NOMO-1 treated with DMSO at 0.1 percent for 48 hours (cell line): ENCODE measurements around the gene ZNF407.
"Not testable (repeated sequence)": the region's sequence is repeated elsewhere in the genome, so short reads cannot be mapped to it uniquely, and the experiment has no call there.

Experiments
- DNase-seq: peaks from one replicate; lab custom pipeline; 2025; ENCODE audit not compliant: unreplicated experiment; lab: John Stamatoyannopoulos, UW

ZNF407 gene

DNA sequence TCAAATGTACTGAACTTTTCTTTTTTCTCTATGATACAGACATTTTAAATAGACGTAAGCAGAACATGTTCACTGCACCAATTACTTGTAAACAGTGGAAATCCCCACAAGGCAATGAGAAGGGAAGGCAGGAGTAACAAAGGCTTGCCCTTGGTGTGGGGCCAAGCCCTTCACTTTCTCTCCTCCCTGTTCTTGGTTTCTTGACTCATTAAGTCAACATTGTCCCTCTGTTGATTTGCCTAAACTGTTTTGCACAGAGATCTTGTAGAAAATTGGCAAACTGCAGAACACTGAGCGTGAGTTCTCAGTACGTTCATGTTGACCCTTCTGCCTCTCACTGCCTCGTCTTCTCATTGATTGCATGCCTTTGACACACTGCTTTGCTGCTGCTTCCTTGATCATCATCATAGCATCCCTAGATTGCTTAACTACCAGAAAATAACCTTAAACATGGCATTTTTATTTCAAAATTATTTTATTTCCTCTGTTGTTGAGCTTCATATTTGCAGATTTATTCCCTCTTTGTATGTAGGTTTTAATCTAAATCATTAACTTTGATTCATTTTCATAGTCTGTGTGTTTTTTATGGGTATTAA, 353.6 kb downstream of the ZNF407 start:
- DNase-seq: no peak

DNA sequence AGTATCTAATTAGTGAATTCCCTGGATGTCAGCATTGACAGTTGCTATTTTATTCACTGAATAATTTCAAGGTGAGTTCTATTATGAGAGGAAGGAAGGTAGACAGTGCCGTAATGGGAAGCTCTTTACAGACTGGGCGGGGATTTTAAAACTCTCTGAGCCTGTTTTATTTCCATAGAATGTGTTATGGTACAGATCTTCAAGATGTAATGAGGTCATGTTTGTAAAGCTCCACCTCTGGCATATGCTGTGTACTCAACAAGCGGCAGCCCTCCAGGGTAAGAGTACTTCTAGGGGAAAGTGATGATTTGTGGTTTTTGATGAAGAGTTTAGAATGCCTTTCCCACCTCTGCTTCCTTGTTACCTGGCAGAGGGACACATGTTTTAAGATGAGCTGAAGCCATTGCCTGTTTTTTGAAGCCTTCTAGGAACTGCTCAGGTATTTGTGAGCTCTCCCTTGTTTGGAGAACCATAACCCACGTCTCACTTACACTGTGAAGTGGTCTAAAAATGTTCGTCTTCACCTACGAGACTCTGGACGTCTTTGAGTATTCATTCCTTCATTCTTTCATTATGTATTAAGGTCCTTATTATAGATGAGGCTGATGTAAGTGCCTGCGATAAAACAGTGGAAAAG, 360.0 kb downstream of the ZNF407 start:
- DNase-seq: no peak

DNA sequence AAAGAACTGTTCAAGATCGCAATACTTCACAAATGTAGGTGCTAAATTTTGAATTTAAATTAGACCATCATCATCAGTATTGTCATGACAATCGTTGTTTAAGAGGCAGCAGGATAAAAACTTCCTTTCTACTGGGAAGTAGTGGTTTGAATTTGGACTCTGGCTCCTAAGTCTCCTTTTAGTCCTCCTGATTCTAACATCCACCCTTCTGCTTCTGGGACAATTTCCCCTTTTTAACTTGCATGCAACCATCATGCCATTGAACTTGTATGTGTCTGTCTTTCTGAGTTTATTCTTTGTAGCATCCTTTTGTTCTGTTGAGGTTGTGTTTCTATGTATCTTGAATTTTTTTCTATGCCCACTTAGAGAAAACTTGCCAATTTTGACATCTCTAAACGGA, 361.5 kb downstream of the ZNF407 start:
- DNase-seq: no peak

DNA sequence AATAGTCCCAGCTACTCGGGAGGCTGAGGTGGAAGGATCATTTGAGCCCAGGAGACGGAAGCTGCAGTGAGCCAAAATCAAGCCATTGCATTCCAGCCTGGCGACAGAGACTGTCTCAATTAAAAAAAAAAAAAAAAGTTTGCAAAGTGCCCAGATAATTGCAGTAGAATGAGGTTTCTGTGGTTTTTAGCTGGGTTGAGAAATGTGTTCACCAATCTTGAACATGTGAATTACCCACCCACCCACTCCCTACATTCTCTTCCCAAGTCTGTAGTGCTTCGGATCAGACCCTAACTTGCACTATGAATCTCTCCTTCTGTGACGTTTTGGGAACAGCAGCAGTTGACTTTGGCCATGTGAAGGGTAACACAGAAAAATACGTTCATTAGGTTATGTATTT, 363.9 kb downstream of the ZNF407 start:
- no peak for DNase-seq

GRCh38 chr18:74963820-74964446, 366.3 kb downstream of the ZNF407 start:
- DNase-seq: peak; percentile 48

DNA sequence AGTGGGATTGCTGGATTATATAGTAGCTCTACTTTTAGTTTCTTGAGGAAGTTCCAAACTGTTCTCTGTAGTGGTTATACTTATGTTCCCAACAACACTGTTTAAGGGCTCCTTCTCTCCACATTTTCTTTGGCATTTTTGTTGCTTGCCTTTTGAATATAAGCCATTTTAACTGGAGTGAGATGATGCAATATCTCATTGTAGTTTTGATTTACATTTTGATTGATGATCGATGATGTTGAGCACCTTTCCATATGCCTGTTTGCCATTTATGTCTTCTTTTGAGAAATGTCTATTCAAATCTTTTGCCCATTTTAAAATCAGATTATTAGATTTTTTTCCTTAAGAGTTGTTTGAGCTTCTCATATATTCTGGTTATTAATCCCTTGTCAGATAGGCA, 368.0 kb downstream of the ZNF407 start:
- no peak for DNase-seq

- DNase-seq: no peak
Measured at GRCh38 chr18:74967438-74967837, 369.8 kb downstream of the ZNF407 start.

DNA sequence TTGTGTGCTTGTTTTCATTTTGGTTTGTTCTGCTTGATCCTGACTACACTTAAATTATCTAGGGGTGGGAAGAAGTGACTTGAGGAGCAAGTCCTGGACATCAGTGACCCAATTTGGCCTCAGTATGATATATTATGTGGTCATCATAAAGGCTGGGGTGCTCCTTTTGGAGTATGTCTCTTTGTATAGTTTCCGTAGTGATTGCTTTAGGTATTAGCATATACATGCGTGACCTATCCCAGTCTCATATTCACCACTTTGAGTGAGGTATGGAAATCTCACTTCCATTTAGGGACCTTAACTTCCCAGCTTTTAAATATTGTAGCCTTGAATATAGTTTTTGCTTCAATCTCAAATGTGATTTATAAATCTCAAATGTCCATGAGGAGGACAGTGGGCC, 370.3 kb downstream of the ZNF407 start:
- no peak for DNase-seq

- not testable (repeated sequence) for DNase-seq
Measured at GRCh38 chr18:74971358-74971757, 373.7 kb downstream of the ZNF407 start.

GRCh38 chr18:74971776-74972175, 374.1 kb downstream of the ZNF407 start:
- DNase-seq: not testable (repeated sequence)

GRCh38 chr18:74972354-74972753, 374.7 kb downstream of the ZNF407 start:
- no peak for DNase-seq

DNA sequence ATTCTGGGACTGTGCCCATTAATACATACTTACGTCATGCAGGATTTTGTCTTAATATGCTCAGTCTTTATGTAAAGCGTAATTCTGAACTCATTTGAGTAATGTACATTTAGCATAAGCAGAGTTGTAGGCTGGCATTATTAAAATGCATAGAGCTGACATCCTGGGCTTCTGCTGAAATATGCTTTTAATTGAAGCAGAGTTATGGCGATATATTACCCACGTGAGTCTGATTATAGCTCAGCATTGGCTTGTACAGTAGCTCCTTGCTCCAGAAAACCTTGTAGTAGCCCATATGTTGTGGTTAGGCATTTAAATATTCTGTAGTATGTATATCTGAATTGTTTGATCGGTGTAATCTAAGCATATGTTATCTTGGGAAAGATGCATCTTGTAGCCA, 377.3 kb downstream of the ZNF407 start:
- DNase-seq: no peak

GRCh38 chr18:74976331-74976909, 378.8 kb downstream of the ZNF407 start:
- no peak for DNase-seq

- DNase-seq: no peak
Measured at GRCh38 chr18:74977041-74977440, 379.4 kb downstream of the ZNF407 start.

GRCh38 chr18:74980669-74981068, 383.0 kb downstream of the ZNF407 start:
- DNase-seq: no peak

- no peak for DNase-seq
Measured at GRCh38 chr18:74981476-74981875, 383.8 kb downstream of the ZNF407 start.

DNA sequence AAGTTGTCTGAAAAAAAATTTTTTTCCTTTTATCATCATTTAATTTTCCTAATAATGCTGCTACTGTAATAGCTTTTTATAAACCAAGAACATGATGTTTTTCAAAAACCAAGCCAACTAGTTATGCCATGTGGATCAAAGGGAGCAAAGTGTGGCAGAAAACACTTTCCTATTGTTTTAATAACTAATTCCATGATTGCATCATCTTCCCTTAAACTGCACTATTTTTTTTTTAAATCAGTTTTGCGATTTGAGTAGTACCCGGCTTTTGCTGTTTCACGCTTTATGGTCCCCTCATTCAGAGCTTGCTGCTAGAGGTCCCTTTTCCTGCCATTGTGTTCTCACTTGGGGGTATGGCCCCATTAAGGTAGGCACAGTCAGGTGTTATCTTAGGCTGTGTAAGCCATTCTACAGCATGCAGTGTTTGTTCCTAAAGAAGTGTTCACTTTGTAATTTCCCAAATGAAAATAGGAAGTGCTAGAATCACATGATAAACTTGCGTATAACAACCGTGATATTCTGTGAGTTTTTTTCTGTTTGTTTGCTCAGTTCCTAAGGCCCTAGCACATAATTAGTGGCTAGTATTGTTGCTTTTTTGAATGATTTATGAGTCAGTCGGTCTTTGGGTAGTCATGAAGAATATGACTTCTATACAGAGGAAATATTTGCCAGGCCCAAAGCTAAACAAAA, 385.4 kb downstream of the ZNF407 start:
- DNase-seq: peak; percentile 70

- DNase-seq: no peak
Measured at GRCh38 chr18:74989134-74989533, 391.5 kb downstream of the ZNF407 start.

- DNase-seq: peak; percentile 81
Measured at GRCh38 chr18:74990563-74991081, 393.0 kb downstream of the ZNF407 start.

GRCh38 chr18:74994502-74995418, 397.1 kb downstream of the ZNF407 start:
- peak; percentile 28 for DNase-seq

DNA sequence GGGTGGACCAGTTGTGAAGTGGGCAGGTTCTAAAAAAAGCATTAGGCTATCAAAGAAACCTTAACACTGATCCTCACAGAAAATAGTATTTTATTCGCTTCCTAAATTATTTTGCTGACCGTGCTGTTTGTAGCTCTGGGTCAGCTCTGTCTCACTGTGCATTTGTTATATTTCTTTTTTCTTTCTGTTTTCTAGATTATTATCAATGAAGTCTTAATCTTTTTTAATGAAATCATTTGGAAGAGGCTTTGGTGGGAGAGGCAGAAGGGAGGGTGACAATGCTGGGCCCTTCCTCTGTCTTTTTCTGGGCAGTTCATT, 397.7 kb downstream of the ZNF407 start:
- no peak for DNase-seq
